HCT116 (cell line): ENCODE measurements around the gene TENM3.

Experiments used
- EGR1 ChIP-seq: IDR thresholded peaks from 2 replicates; pipeline ENCODE4 v1.6.1; 2012; ENCODE audit warnings: low read depth
- EZH2 ChIP-seq: fragments of 200-600 bp; sonication (generic); IDR thresholded peaks from 2 replicates; pipeline ENCODE4 v1.6.1; 2017; ENCODE audit warnings: antibody characterized with exemption, mixed run types
- EZH2phosphoT487 ChIP-seq: fragments of 200-600 bp; IDR thresholded peaks from 2 replicates; pipeline ENCODE4 v1.6.1; 2018; ENCODE audit warnings: antibody characterized with exemption, borderline replicate concordance
- MAX ChIP-seq: IDR thresholded peaks from 2 replicates; pipeline ENCODE4 v1.6.1; 2012
- POLR2A ChIP-seq: IDR thresholded peaks from 2 replicates; pipeline ENCODE4 v1.7.0; 2011; ENCODE audit warnings: borderline replicate concordance; ENCODE audit not compliant: insufficient read depth, insufficient read length; ENCODE audit errors: extremely low read depth
- POLR2AphosphoS5 ChIP-seq: IDR thresholded peaks from 2 replicates; pipeline ENCODE4 v1.6.1; 2011; ENCODE audit warnings: mild to moderate bottlenecking, low read depth, low read length, moderate library complexity
- RAD21 ChIP-seq: IDR thresholded peaks from 2 replicates; pipeline ENCODE4 v1.6.1; 2012; ENCODE audit warnings: low read depth, mild to moderate bottlenecking
- SIN3A ChIP-seq: IDR thresholded peaks from 2 replicates; pipeline ENCODE4 v1.6.1; 2012; ENCODE audit warnings: low read depth
- SRF ChIP-seq: IDR thresholded peaks from 2 replicates; pipeline ENCODE4 v1.6.1; 2012; ENCODE audit warnings: low read depth
- TCF7L2 ChIP-seq: IDR thresholded peaks from 2 replicates; pipeline ENCODE4 v1.7.0; 2011; ENCODE audit warnings: borderline replicate concordance, inconsistent platforms; ENCODE audit not compliant: insufficient read depth, insufficient read length; ENCODE audit errors: extremely low read depth
- ZFX ChIP-seq: fragments of 450-650 bp; IDR thresholded peaks from 2 replicates; pipeline ENCODE4 v1.6.1; 2017
- ZNF274 ChIP-seq: fragments of 200-500 bp; sonication (Bioruptor generic); IDR thresholded peaks from 2 replicates; pipeline ENCODE4 v1.6.1; 2014; ENCODE audit warnings: mild to moderate bottlenecking, low read depth, low read length, inconsistent platforms
- TF ChIP-seq, protein P1 (sequence below), 3 experiments: fragments of 200-600 bp in 1 of 3; sonication (generic) in 1 of 3; IDR thresholded peaks in 2 of 3; conservative IDR thresholded peaks in 1 of 3; 2 replicates each; pipeline ENCODE4 v1.5.1; 2012 to 2017; ENCODE audit warnings: low read depth in 2 of 3, low read length in 2 of 3, antibody characterized with exemption in 1 of 3, borderline replicate concordance in 1 of 3, control low read depth in 1 of 3, mild to moderate bottlenecking in 1 of 3, mixed read lengths in 1 of 3, mixed run types in 1 of 3, moderate library complexity in 1 of 3; ENCODE audit not compliant: insufficient read depth in 1 of 3

DNA sequence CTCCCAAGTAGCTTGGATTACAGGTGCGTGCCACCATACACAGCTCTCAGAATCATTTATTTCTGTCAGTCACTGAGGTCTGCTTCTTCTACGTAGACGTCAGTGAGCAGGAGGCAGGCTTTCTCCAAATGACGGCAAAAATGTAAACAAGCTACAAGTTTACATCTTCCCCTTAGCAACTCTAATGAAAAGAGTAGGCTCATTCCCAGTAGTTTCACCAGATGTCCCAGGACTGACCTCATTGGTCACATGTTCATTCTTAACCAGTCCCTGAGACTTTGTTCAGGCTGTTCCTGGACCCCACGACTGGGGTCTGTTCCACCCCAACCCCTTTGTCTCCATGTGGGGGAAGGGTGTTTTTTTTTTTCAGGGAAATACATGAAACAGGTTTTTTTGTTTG lies 67.1 kb downstream of the TENM3 start:
- TF ChIP-seq POLR2A (no peak), SRF (no peak), POLR2AphosphoS5 (no peak), EZH2phosphoT487 (no peak), RAD21 (no peak), EZH2 (no peak), ZFX (no peak), SIN3A (no peak), TCF7L2 (no peak), MAX (no peak), EGR1 (no peak), ZNF274 (no peak)
- TF ChIP-seq, protein P1, sequence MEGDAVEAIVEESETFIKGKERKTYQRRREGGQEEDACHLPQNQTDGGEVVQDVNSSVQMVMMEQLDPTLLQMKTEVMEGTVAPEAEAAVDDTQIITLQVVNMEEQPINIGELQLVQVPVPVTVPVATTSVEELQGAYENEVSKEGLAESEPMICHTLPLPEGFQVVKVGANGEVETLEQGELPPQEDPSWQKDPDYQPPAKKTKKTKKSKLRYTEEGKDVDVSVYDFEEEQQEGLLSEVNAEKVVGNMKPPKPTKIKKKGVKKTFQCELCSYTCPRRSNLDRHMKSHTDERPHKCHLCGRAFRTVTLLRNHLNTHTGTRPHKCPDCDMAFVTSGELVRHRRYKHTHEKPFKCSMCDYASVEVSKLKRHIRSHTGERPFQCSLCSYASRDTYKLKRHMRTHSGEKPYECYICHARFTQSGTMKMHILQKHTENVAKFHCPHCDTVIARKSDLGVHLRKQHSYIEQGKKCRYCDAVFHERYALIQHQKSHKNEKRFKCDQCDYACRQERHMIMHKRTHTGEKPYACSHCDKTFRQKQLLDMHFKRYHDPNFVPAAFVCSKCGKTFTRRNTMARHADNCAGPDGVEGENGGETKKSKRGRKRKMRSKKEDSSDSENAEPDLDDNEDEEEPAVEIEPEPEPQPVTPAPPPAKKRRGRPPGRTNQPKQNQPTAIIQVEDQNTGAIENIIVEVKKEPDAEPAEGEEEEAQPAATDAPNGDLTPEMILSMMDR (IDR thresholded peaks at IDR 0.05 in 2 of 3, conservative IDR thresholded peaks at IDR 0.05 in 1 of 3; ENCODE audit: borderline replicate concordance in 1 of 3, insufficient read depth in 1 of 3, low read depth in 2 of 3, low read length in 2 of 3), result no peak
